ENCODE results near the gene DNASE1L2.

The DNASE1L2 gene

GRCh38 chr16:2238838-2239675, 2.8 kb downstream of the DNASE1L2 start (continued):
- TF ChIP-seq ZNF600 (tag by site-specific recombination; IDR thresholded peaks at IDR 0.05), result 0 out of 2 replicates have a peak, but pooled peaks have one; percentile 7
- no peak for TF ChIP-seq ZSCAN30 (tag by site-specific recombination; IDR thresholded peaks at IDR 0.05)
- no peak for TF ChIP-seq ZNF596 (tag by site-specific recombination; IDR thresholded peaks at IDR 0.05)
- TF ChIP-seq ZNF138 (tag by site-specific recombination; IDR thresholded peaks at IDR 0.05; ENCODE audit: borderline replicate concordance), result no peak
- TF ChIP-seq ZSCAN23 (tag by site-specific recombination; IDR thresholded peaks at IDR 0.05), result no peak
- TF ChIP-seq CTCF (tag by site-specific recombination; IDR thresholded peaks at IDR 0.05), result no peak
- no peak for TF ChIP-seq ZFP69B (tag by site-specific recombination; IDR thresholded peaks at IDR 0.05)
- TF ChIP-seq OVOL3 (tag by site-specific recombination; IDR thresholded peaks at IDR 0.05), result no peak
- TF ChIP-seq IKZF3 (tag by site-specific recombination; IDR thresholded peaks at IDR 0.05), result 0 out of 2 replicates have a peak, but pooled peaks have one; percentile 12
- TF ChIP-seq BCL6B (tag by site-specific recombination; IDR thresholded peaks at IDR 0.05), result no peak
- no peak for TF ChIP-seq ZIC2 (tag by site-specific recombination; IDR thresholded peaks at IDR 0.05)
- no peak for TF ChIP-seq ZNF580 (tag by site-specific recombination; IDR thresholded peaks at IDR 0.05)
- TF ChIP-seq REPIN1 (tag by site-specific recombination; IDR thresholded peaks at IDR 0.05; ENCODE audit: low read depth), result no peak
- TF ChIP-seq HIC1 (tag by site-specific recombination; IDR thresholded peaks at IDR 0.05), result no peak
- TF ChIP-seq PRDM10 (tag by site-specific recombination; IDR thresholded peaks at IDR 0.05), result no peak
- no peak for TF ChIP-seq ZNF341 (tag by site-specific recombination; IDR thresholded peaks at IDR 0.05; ENCODE audit: low read depth)
- no peak for TF ChIP-seq ZNF354C (tag by site-specific recombination; IDR thresholded peaks at IDR 0.05; ENCODE audit: borderline replicate concordance, low read depth)
- TF ChIP-seq PRDM2 (tag by site-specific recombination; IDR thresholded peaks at IDR 0.05; ENCODE audit: borderline replicate concordance), result no peak
- 0 out of 2 replicates have a peak, but pooled peaks have one; percentile 14 for TF ChIP-seq BCL11B (tag by site-specific recombination; IDR thresholded peaks at IDR 0.05; ENCODE audit: low read depth)
- TF ChIP-seq ZSCAN5A (tag by site-specific recombination; IDR thresholded peaks at IDR 0.05), result no peak
- no peak for TF ChIP-seq ZNF140 (tag by site-specific recombination; IDR thresholded peaks at IDR 0.05)

All from HEK293 (cell line).